Smooth muscle cell (in vitro differentiated cells): Measurements from ENCODE around the gene C22orf15. TPM values are rescaled to one million over a fixed set of nuclear protein-coding genes. Genes with fewer than 3 reads are reported as not detected.

Source experiments
- DNase-seq: peaks from one replicate; lab custom pipeline; 2025; ENCODE audit not compliant: unreplicated experiment; lab: John Stamatoyannopoulos, UW
- H2AFZ ChIP-seq: fragments of 200-600 bp; sonication (generic); 2 replicates; pipeline ENCODE4 v1.6.0; 2016; ENCODE audit warnings: antibody characterized with exemption, low read depth, mild to moderate bottlenecking
- H3F3A ChIP-seq: fragments of 200-600 bp; sonication (generic); 2 replicates; pipeline ENCODE4 v1.6.0; 2017; ENCODE audit warnings: antibody characterized with exemption, low read depth
- H3K27ac ChIP-seq: fragments of 200-600 bp; sonication (generic); 2 replicates; pipeline ENCODE4 v1.5.1; 2016; ENCODE audit warnings: low read depth, mild to moderate bottlenecking
- H3K27me3 ChIP-seq: fragments of 200-600 bp; sonication (generic); 2 replicates; pipeline ENCODE4 v1.6.1; 2016; ENCODE audit warnings: low read depth, mild to moderate bottlenecking
- H3K36me3 ChIP-seq: fragments of 200-600 bp; sonication (generic); 2 replicates; pipeline ENCODE4 v1.5.1; 2016; ENCODE audit warnings: low read depth
- H3K4me1 ChIP-seq: fragments of 200-600 bp; sonication (generic); 2 replicates; pipeline ENCODE4 v1.5.1; 2016; ENCODE audit warnings: low read depth
- H3K4me2 ChIP-seq: fragments of 200-600 bp; sonication (generic); 2 replicates; pipeline ENCODE4 v1.6.0; 2016; ENCODE audit warnings: mild to moderate bottlenecking
- H3K4me3 ChIP-seq: fragments of 200-600 bp; sonication (generic); 2 replicates; pipeline ENCODE4 v1.5.1; 2016; ENCODE audit warnings: mild to moderate bottlenecking
- H3K79me2 ChIP-seq: fragments of 200-600 bp; sonication (generic); 2 replicates; pipeline ENCODE4 v1.6.0; 2016; ENCODE audit warnings: low read depth, mild to moderate bottlenecking
- H3K9ac ChIP-seq: fragments of 200-600 bp; sonication (generic); 2 replicates; pipeline ENCODE4 v1.6.0; 2016; ENCODE audit warnings: low read depth
- H3K9me3 ChIP-seq: fragments of 200-600 bp; sonication (generic); replicated peaks from 2 replicates; pipeline ENCODE4 v1.5.1; 2016; ENCODE audit warnings: low read depth
- H4K20me1 ChIP-seq: fragments of 200-600 bp; sonication (generic); 2 replicates; pipeline ENCODE4 v1.6.0; 2016; ENCODE audit warnings: low read depth
- CTCF ChIP-seq: fragments of 200-600 bp; sonication (generic); IDR thresholded peaks from 2 replicates; pipeline ENCODE4 v1.5.1; 2017; ENCODE audit warnings: borderline replicate concordance, mild to moderate bottlenecking, antibody characterized with exemption; ENCODE audit not compliant: insufficient read depth, poor library complexity, severe bottlenecking
- WGBS: methylation state at CpG from one replicate; pipeline ENCODE4 v1.1.7; 2016; ENCODE audit warnings: low lambda C conversion rate; 5-methylcytosine and 5-hydroxymethylcytosine counted together
- polyA plus RNA-seq: library from polyadenylated mRNA; unstranded; fragments of >200 nt; fragmentation: Nextera tagmentation; extraction: Ambion mirVana; gene quantifications from 2 replicates; pipeline ENCODE4 v1.2.1, GENCODE V29; 2016
- total RNA-seq: library from RNA; depleted of rRNA; stranded (reverse); fragments of >200 nt; gene quantifications from 2 replicates; pipeline ENCODE4 v1.2.3, GENCODE V29; 2014

Gene C22orf15
- total and polyA plus RNA-seq, 2 experiments from 2014 or later, result 1.5 TPM; not detected in 1

- no peak overlapping the region for H3K9ac ChIP-seq
- no peak overlapping the region for H3K4me2 ChIP-seq
- TF ChIP-seq CTCF, result no peak
- no peak overlapping the region for H2AFZ ChIP-seq
- peaks cover 17% of the 10 kb centered on the region for H3F3A ChIP-seq
- H3K79me2 ChIP-seq, result no peaks in the 10 kb centered on the region
- no peak overlapping the region for H3K27ac ChIP-seq
- peaks cover 8% of the 10 kb centered on the region for H3K36me3 ChIP-seq
- no peak overlapping the region for H3K4me3 ChIP-seq
- H4K20me1 ChIP-seq, result peaks cover 17% of the 10 kb centered on the region
- no peak for DNase-seq
- H3K27me3 ChIP-seq, result no peaks in the 10 kb centered on the region
- no peaks in the 10 kb centered on the region for H3K9me3 ChIP-seq
- H3K4me1 ChIP-seq, result peaks cover 6% of the 10 kb centered on the region
- WGBS, result 96% methylated on average over 4 of the region's 4 CpGs
Measured at GRCh38 chr22:23812378-23812777, 49.6 kb downstream of the C22orf15 start.

Other genes starting within 250 kb of the C22orf15 start
- gene IGLL1, start 182.7 kb upstream of the C22orf15 start, total RNA-seq, result not detected in 2 replicates
- gene IGLL1, start 182.7 kb upstream of the C22orf15 start, polyA plus RNA-seq, result not detected in 2 replicates
- not detected in 2 replicates for gene DRICH1, start 130.7 kb upstream of the C22orf15 start, total RNA-seq
- gene DRICH1, start 130.7 kb upstream of the C22orf15 start, polyA plus RNA-seq, result not detected in 2 replicates
- not detected in 2 replicates for gene RGL4, start 72.0 kb upstream of the C22orf15 start, total RNA-seq
- 0.23 and 0.43 TPM in 2 replicates for gene RGL4, start 72.0 kb upstream of the C22orf15 start, polyA plus RNA-seq
- 6.9 and 7.5 TPM in 2 replicates for gene ZNF70, start 11.9 kb upstream of the C22orf15 start, total RNA-seq
- 2.1 and 2.4 TPM in 2 replicates for gene ZNF70, start 11.9 kb upstream of the C22orf15 start, polyA plus RNA-seq
- not detected in 2 replicates for gene VPREB3, start 8.6 kb upstream of the C22orf15 start, total RNA-seq
- gene VPREB3, start 8.6 kb upstream of the C22orf15 start, polyA plus RNA-seq, result 0.66 TPM in 1 of 2 replicates, not detected in the other
- 4.9 and 6.0 TPM in 2 replicates for gene CHCHD10, start 5.0 kb downstream of the C22orf15 start, total RNA-seq
- 53.1 and 57.6 TPM in 2 replicates for gene CHCHD10, start 5.0 kb downstream of the C22orf15 start, polyA plus RNA-seq
- gene MMP11, start 9.9 kb downstream of the C22orf15 start, total RNA-seq, result 10.9 and 17.4 TPM in 2 replicates
- gene MMP11, start 9.9 kb downstream of the C22orf15 start, polyA plus RNA-seq, result 25.1 and 30.6 TPM in 2 replicates
- gene SMARCB1, start 24.0 kb downstream of the C22orf15 start, total RNA-seq, result 65.8 and 93.4 TPM in 2 replicates
- 93.8 and 124 TPM in 2 replicates for gene SMARCB1, start 24.0 kb downstream of the C22orf15 start, polyA plus RNA-seq
- gene DERL3, start 76.0 kb downstream of the C22orf15 start, total RNA-seq, result 0.40 and 0.63 TPM in 2 replicates
- 2.0 and 4.2 TPM in 2 replicates for gene DERL3, start 76.0 kb downstream of the C22orf15 start, polyA plus RNA-seq
- gene SLC2A11, start 94.9 kb downstream of the C22orf15 start, total RNA-seq, result 1.5 and 9.5 TPM in 2 replicates
- 3.5 and 6.3 TPM in 2 replicates for gene SLC2A11, start 94.9 kb downstream of the C22orf15 start, polyA plus RNA-seq
- 412 and 445 TPM in 2 replicates for gene MIF, start 131.4 kb downstream of the C22orf15 start, total RNA-seq
- 2,922 and 3,116 TPM in 2 replicates for gene MIF, start 131.4 kb downstream of the C22orf15 start, polyA plus RNA-seq
- 1.3 TPM in 1 of 2 replicates, not detected in the other for gene GSTT2B, start 198.2 kb downstream of the C22orf15 start, total RNA-seq
- gene GSTT2B, start 198.2 kb downstream of the C22orf15 start, polyA plus RNA-seq, result 2.0 and 4.8 TPM in 2 replicates
- not detected in 2 replicates for gene DDTL, start 203.9 kb downstream of the C22orf15 start, total RNA-seq
- 0.24 and 1.2 TPM in 2 replicates for gene DDTL, start 203.9 kb downstream of the C22orf15 start, polyA plus RNA-seq
- 54.7 and 57.8 TPM in 2 replicates for gene DDT, start 211.5 kb downstream of the C22orf15 start, total RNA-seq
- gene DDT, start 211.5 kb downstream of the C22orf15 start, polyA plus RNA-seq, result 115 and 119 TPM in 2 replicates
- gene GSTT2, start 217.1 kb downstream of the C22orf15 start, total RNA-seq, result 3.1 TPM in 1 of 2 replicates, not detected in the other
- 0.27 and 0.37 TPM in 2 replicates for gene GSTT2, start 217.1 kb downstream of the C22orf15 start, polyA plus RNA-seq
- not detected in 2 replicates for gene GSTT4, start 242.5 kb downstream of the C22orf15 start, total RNA-seq
- gene GSTT4, start 242.5 kb downstream of the C22orf15 start, polyA plus RNA-seq, result not detected in 2 replicates
- 27.9 and 31.1 TPM in 2 replicates for gene CABIN1, start 248.3 kb downstream of the C22orf15 start, total RNA-seq
- gene CABIN1, start 248.3 kb downstream of the C22orf15 start, polyA plus RNA-seq, result 16.2 and 22.4 TPM in 2 replicates